ENCODE data around the gene KLF16.

DNA sequence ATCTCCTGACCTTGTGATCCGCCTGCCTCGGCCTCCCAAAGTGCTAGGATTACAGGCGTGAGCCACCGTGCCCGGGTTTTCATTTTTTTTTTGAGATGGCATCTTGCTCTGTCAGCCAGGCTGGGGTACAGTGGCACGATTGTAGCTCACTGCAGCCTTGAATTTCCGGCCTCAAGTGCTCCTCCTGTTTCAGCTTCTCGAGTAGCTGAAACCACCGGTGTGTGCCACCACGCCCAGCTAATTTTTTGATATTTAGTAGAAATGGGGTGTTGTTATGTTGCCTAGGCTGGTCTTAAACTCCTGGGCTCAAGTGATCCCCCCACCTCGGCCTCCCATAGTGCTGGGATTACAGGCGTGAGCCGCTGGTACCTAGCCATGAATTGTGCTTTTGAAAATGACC, 47.7 kb upstream of the KLF16 start:
- no peak for TF ChIP-seq CTCF (conservative IDR thresholded peaks at IDR 0.05)
- no peak for TF ChIP-seq EZH2 (IDR thresholded peaks at IDR 0.05; ENCODE audit: low read depth)

All from PC-9 (cell line).